ENCODE measurements around the gene HINT2.

HINT2 gene

GRCh38 chr9:35816708-35817107 is 1.9 kb upstream of the HINT2 start:
- Histone ChIP-seq H3K9me3 (ENCODE audit: control insufficient read depth, low read length) (no peaks in the 10 kb centered on the region), H3K27me3 (ENCODE audit: control insufficient read depth, insufficient read depth, low read length) (no peaks in the 10 kb centered on the region), H3K4me1 (ENCODE audit: control insufficient read depth, insufficient read depth, low read length) (peaks cover 22% of the 10 kb centered on the region), H3K4me3 (ENCODE audit: low read length) (no peak overlapping the region), H3K36me3 (ENCODE audit: control insufficient read depth, insufficient read depth, low read length) (no peaks in the 10 kb centered on the region), H3K9ac (ENCODE audit: low read length) (no peak overlapping the region)

- Histone ChIP-seq H3K4me1 (ENCODE audit: control insufficient read depth, insufficient read depth, low read length) (peaks cover 26% of the 10 kb centered on the region), H3K36me3 (ENCODE audit: control insufficient read depth, insufficient read depth, low read length) (no peaks in the 10 kb centered on the region), H3K9ac (ENCODE audit: low read length) (peak overlapping the region; percentile 94), H3K9me3 (ENCODE audit: control insufficient read depth, low read length) (no peaks in the 10 kb centered on the region), H3K4me3 (ENCODE audit: low read length) (peak overlapping the region; percentile 78), H3K27me3 (ENCODE audit: control insufficient read depth, insufficient read depth, low read length) (no peaks in the 10 kb centered on the region)
Observed at GRCh38 chr9:35814106-35814840, 569 bp downstream of the HINT2 start.

GRCh38 chr9:35813434-35814105 is 1.3 kb downstream of the HINT2 start:
- Histone ChIP-seq H3K9ac (ENCODE audit: low read length) (peak overlapping the region; percentile 94), H3K4me3 (ENCODE audit: low read length) (no peak overlapping the region), H3K36me3 (ENCODE audit: control insufficient read depth, insufficient read depth, low read length) (no peaks in the 10 kb centered on the region), H3K27me3 (ENCODE audit: control insufficient read depth, insufficient read depth, low read length) (no peaks in the 10 kb centered on the region), H3K4me1 (ENCODE audit: control insufficient read depth, insufficient read depth, low read length) (peaks cover 26% of the 10 kb centered on the region), H3K9me3 (ENCODE audit: control insufficient read depth, low read length) (no peaks in the 10 kb centered on the region)

GRCh38 chr9:35812025-35812602 is 2.7 kb downstream of the HINT2 start, which contains the start of gene SPAG8:
Gene SPAG8 (minus strand): TSS chr9:35812262. CDS start chr9:35812147, 115 bp downstream.
- H3K27me3 ChIP-seq (ENCODE audit: control insufficient read depth, insufficient read depth, low read length): no peaks in the 10 kb centered on the region
- H3K4me3 ChIP-seq (ENCODE audit: low read length): peak within 1 kb of the TSS; percentile 32
- H3K4me1 ChIP-seq (ENCODE audit: control insufficient read depth, insufficient read depth, low read length): peaks cover 26% of the 10 kb centered on the region
- H3K36me3 ChIP-seq (ENCODE audit: control insufficient read depth, insufficient read depth, low read length): no peaks in the 10 kb centered on the region
- no peaks in the 10 kb centered on the region for H3K9me3 ChIP-seq (ENCODE audit: control insufficient read depth, low read length)
- peak within 1 kb of the TSS; percentile 53 for H3K9ac ChIP-seq (ENCODE audit: low read length)

- H3K36me3 ChIP-seq (ENCODE audit: control insufficient read depth, insufficient read depth, low read length): no peaks in the 10 kb centered on the region
- no peaks in the 10 kb centered on the region for H3K9me3 ChIP-seq (ENCODE audit: control insufficient read depth, low read length)
- peaks cover 26% of the 10 kb centered on the region for H3K4me1 ChIP-seq (ENCODE audit: control insufficient read depth, insufficient read depth, low read length)
- peak overlapping the region; percentile 32 for H3K4me3 ChIP-seq (ENCODE audit: low read length)
- no peaks in the 10 kb centered on the region for H3K27me3 ChIP-seq (ENCODE audit: control insufficient read depth, insufficient read depth, low read length)
- H3K9ac ChIP-seq (ENCODE audit: low read length): no peak overlapping the region
Observed at GRCh38 chr9:35811381-35812024, 3.3 kb downstream of the HINT2 start.

- Histone ChIP-seq H3K4me1 (ENCODE audit: control insufficient read depth, insufficient read depth, low read length) (peaks cover 26% of the 10 kb centered on the region), H3K36me3 (ENCODE audit: control insufficient read depth, insufficient read depth, low read length) (no peaks in the 10 kb centered on the region), H3K9ac (ENCODE audit: low read length) (no peak overlapping the region), H3K27me3 (ENCODE audit: control insufficient read depth, insufficient read depth, low read length) (no peaks in the 10 kb centered on the region), H3K4me3 (ENCODE audit: low read length) (no peak overlapping the region), H3K9me3 (ENCODE audit: control insufficient read depth, low read length) (no peaks in the 10 kb centered on the region)
Observed at GRCh38 chr9:35810122-35810521, 4.7 kb downstream of the HINT2 start.

GRCh38 chr9:35808433-35808832 is 6.4 kb downstream of the HINT2 start:
- no peaks in the 10 kb centered on the region for H3K27me3 ChIP-seq (ENCODE audit: control insufficient read depth, insufficient read depth, low read length)
- peaks cover 16% of the 10 kb centered on the region for H3K4me1 ChIP-seq (ENCODE audit: control insufficient read depth, insufficient read depth, low read length)
- no peak overlapping the region for H3K4me3 ChIP-seq (ENCODE audit: low read length)
- no peaks in the 10 kb centered on the region for H3K9me3 ChIP-seq (ENCODE audit: control insufficient read depth, low read length)
- no peak overlapping the region for H3K9ac ChIP-seq (ENCODE audit: low read length)
- no peaks in the 10 kb centered on the region for H3K36me3 ChIP-seq (ENCODE audit: control insufficient read depth, insufficient read depth, low read length)

GRCh38 chr9:35806101-35806500 is 8.7 kb downstream of the HINT2 start:
- H3K9me3 ChIP-seq (ENCODE audit: control insufficient read depth, low read length): no peaks in the 10 kb centered on the region

GRCh38 chr9:35801328-35802128 is 13.3 kb downstream of the HINT2 start:
- H3K4me1 ChIP-seq (ENCODE audit: control insufficient read depth, insufficient read depth, low read length): no peaks in the 10 kb centered on the region
- H3K36me3 ChIP-seq (ENCODE audit: control insufficient read depth, insufficient read depth, low read length): no peaks in the 10 kb centered on the region
- no peaks in the 10 kb centered on the region for H3K27me3 ChIP-seq (ENCODE audit: control insufficient read depth, insufficient read depth, low read length)
- no peak overlapping the region for H3K9ac ChIP-seq (ENCODE audit: low read length)
- H3K4me3 ChIP-seq (ENCODE audit: low read length): no peak overlapping the region
- H3K9me3 ChIP-seq (ENCODE audit: control insufficient read depth, low read length): no peaks in the 10 kb centered on the region

More at GRCh38 chr9:35806101-35806500, 8.7 kb downstream of the HINT2 start:
- Histone ChIP-seq H3K4me3 (ENCODE audit: low read length) (no peak overlapping the region), H3K36me3 (ENCODE audit: control insufficient read depth, insufficient read depth, low read length) (no peaks in the 10 kb centered on the region), H3K9ac (ENCODE audit: low read length) (no peak overlapping the region), H3K4me1 (ENCODE audit: control insufficient read depth, insufficient read depth, low read length) (no peaks in the 10 kb centered on the region), H3K27me3 (ENCODE audit: control insufficient read depth, insufficient read depth, low read length) (no peaks in the 10 kb centered on the region)

- Histone ChIP-seq H3K9ac (ENCODE audit: low read length) (no peak overlapping the region), H3K4me1 (ENCODE audit: control insufficient read depth, insufficient read depth, low read length) (no peaks in the 10 kb centered on the region), H3K27me3 (ENCODE audit: control insufficient read depth, insufficient read depth, low read length) (no peaks in the 10 kb centered on the region), H3K4me3 (ENCODE audit: low read length) (no peak overlapping the region), H3K9me3 (ENCODE audit: control insufficient read depth, low read length) (no peaks in the 10 kb centered on the region), H3K36me3 (ENCODE audit: control insufficient read depth, insufficient read depth, low read length) (no peaks in the 10 kb centered on the region)
Observed at GRCh38 chr9:35800530-35800929, 14.3 kb downstream of the HINT2 start.

- no peaks in the 10 kb centered on the region for H3K36me3 ChIP-seq (ENCODE audit: control insufficient read depth, insufficient read depth, low read length)
- no peaks in the 10 kb centered on the region for H3K9me3 ChIP-seq (ENCODE audit: control insufficient read depth, low read length)
- H3K27me3 ChIP-seq (ENCODE audit: control insufficient read depth, insufficient read depth, low read length): no peaks in the 10 kb centered on the region
- no peak overlapping the region for H3K4me3 ChIP-seq (ENCODE audit: low read length)
- no peaks in the 10 kb centered on the region for H3K4me1 ChIP-seq (ENCODE audit: control insufficient read depth, insufficient read depth, low read length)
- H3K9ac ChIP-seq (ENCODE audit: low read length): no peak overlapping the region
Observed at GRCh38 chr9:35798658-35799374, 16.0 kb downstream of the HINT2 start.

Data from mucosa of stomach (tissue), 1 donor.